ENCODE data around the gene UIMC1.
"Not testable (repeated sequence)": the region's sequence is repeated elsewhere in the genome, so short reads cannot be mapped to it uniquely, and the experiment has no call there.

The UIMC1 gene

GRCh38 chr5:176987583-176987982 lies 19.0 kb downstream of the UIMC1 start:
- DNase-seq (ENCODE audit: low read depth), result no peak
- Histone ChIP-seq H3K36me3 (ENCODE audit: control insufficient read depth, insufficient read depth, low read length, severe bottlenecking) (no peaks in the 10 kb centered on the region), H3K9me3 (ENCODE audit: control insufficient read depth, low read length) (no peaks in the 10 kb centered on the region), H3K9ac (ENCODE audit: low read length) (no peak overlapping the region), H3K4me3 (ENCODE audit: low read length) (no peak overlapping the region), H3K27me3 (replicated peaks; ENCODE audit: control insufficient read depth, insufficient read depth, low read length) (no peaks in the 10 kb centered on the region), H3K4me1 (ENCODE audit: control insufficient read depth, insufficient read depth, low read length) (no peaks in the 10 kb centered on the region)

GRCh38 chr5:176986280-176986679 lies 20.3 kb downstream of the UIMC1 start:
- DNase-seq (ENCODE audit: low read depth), result no peak
- Histone ChIP-seq H3K4me1 (ENCODE audit: control insufficient read depth, insufficient read depth, low read length) (no peaks in the 10 kb centered on the region), H3K9me3 (ENCODE audit: control insufficient read depth, low read length) (no peaks in the 10 kb centered on the region), H3K9ac (ENCODE audit: low read length) (no peak overlapping the region), H3K36me3 (ENCODE audit: control insufficient read depth, insufficient read depth, low read length, severe bottlenecking) (peaks cover 12% of the 10 kb centered on the region), H3K27me3 (replicated peaks; ENCODE audit: control insufficient read depth, insufficient read depth, low read length) (no peaks in the 10 kb centered on the region), H3K4me3 (ENCODE audit: low read length) (no peak overlapping the region)

GRCh38 chr5:176985516-176985915 lies 21.1 kb downstream of the UIMC1 start:
- Histone ChIP-seq H3K36me3 (ENCODE audit: control insufficient read depth, insufficient read depth, low read length, severe bottlenecking) (peaks cover 19% of the 10 kb centered on the region), H3K9me3 (ENCODE audit: control insufficient read depth, low read length) (no peaks in the 10 kb centered on the region), H3K27me3 (replicated peaks; ENCODE audit: control insufficient read depth, insufficient read depth, low read length) (no peaks in the 10 kb centered on the region), H3K4me1 (ENCODE audit: control insufficient read depth, insufficient read depth, low read length) (no peaks in the 10 kb centered on the region), H3K9ac (ENCODE audit: low read length) (no peak overlapping the region), H3K4me3 (ENCODE audit: low read length) (no peak overlapping the region)
- DNase-seq (ENCODE audit: low read depth), result no peak

- H3K9me3 ChIP-seq (ENCODE audit: control insufficient read depth, low read length); H3K9ac ChIP-seq (ENCODE audit: low read length); H3K4me3 ChIP-seq (ENCODE audit: low read length); H3K27me3 ChIP-seq (replicated peaks; ENCODE audit: control insufficient read depth, insufficient read depth, low read length); DNase-seq (ENCODE audit: low read depth); H3K4me1 ChIP-seq (ENCODE audit: control insufficient read depth, insufficient read depth, low read length): not testable (repeated sequence)
- H3K36me3 ChIP-seq (ENCODE audit: control insufficient read depth, insufficient read depth, low read length, severe bottlenecking), result peaks cover 33% of the 10 kb centered on the region
Observed at GRCh38 chr5:176984176-176984575, 22.4 kb downstream of the UIMC1 start.

- not testable (repeated sequence) for H3K4me1 ChIP-seq (ENCODE audit: control insufficient read depth, insufficient read depth, low read length); H3K4me3 ChIP-seq (ENCODE audit: low read length); DNase-seq (ENCODE audit: low read depth); H3K9me3 ChIP-seq (ENCODE audit: control insufficient read depth, low read length); H3K9ac ChIP-seq (ENCODE audit: low read length); H3K27me3 ChIP-seq (replicated peaks; ENCODE audit: control insufficient read depth, insufficient read depth, low read length)
- H3K36me3 ChIP-seq (ENCODE audit: control insufficient read depth, insufficient read depth, low read length, severe bottlenecking), result peaks cover 38% of the 10 kb centered on the region
Observed at GRCh38 chr5:176983593-176983992, 23.0 kb downstream of the UIMC1 start.

GRCh38 chr5:176983112-176983511 lies 23.5 kb downstream of the UIMC1 start:
- not testable (repeated sequence) for H3K9me3 ChIP-seq (ENCODE audit: control insufficient read depth, low read length); H3K27me3 ChIP-seq (replicated peaks; ENCODE audit: control insufficient read depth, insufficient read depth, low read length); H3K9ac ChIP-seq (ENCODE audit: low read length); H3K4me3 ChIP-seq (ENCODE audit: low read length); H3K4me1 ChIP-seq (ENCODE audit: control insufficient read depth, insufficient read depth, low read length); DNase-seq (ENCODE audit: low read depth)
- H3K36me3 ChIP-seq (ENCODE audit: control insufficient read depth, insufficient read depth, low read length, severe bottlenecking), result peaks cover 41% of the 10 kb centered on the region

- no peaks in the 10 kb centered on the region for H3K27me3 ChIP-seq (replicated peaks; ENCODE audit: control insufficient read depth, insufficient read depth, low read length)
- H3K4me1 ChIP-seq (ENCODE audit: control insufficient read depth, insufficient read depth, low read length), result no peaks in the 10 kb centered on the region
- DNase-seq (ENCODE audit: low read depth), result no peak
- peaks cover 41% of the 10 kb centered on the region for H3K36me3 ChIP-seq (ENCODE audit: control insufficient read depth, insufficient read depth, low read length, severe bottlenecking)
- no peak overlapping the region for H3K4me3 ChIP-seq (ENCODE audit: low read length)
- H3K9ac ChIP-seq (ENCODE audit: low read length), result no peak overlapping the region
- no peaks in the 10 kb centered on the region for H3K9me3 ChIP-seq (ENCODE audit: control insufficient read depth, low read length)
Observed at GRCh38 chr5:176980818-176981217, 25.8 kb downstream of the UIMC1 start.

GRCh38 chr5:176979669-176980068 lies 26.9 kb downstream of the UIMC1 start:
- Histone ChIP-seq H3K9me3 (ENCODE audit: control insufficient read depth, low read length) (no peaks in the 10 kb centered on the region), H3K36me3 (ENCODE audit: control insufficient read depth, insufficient read depth, low read length, severe bottlenecking) (peaks cover 42% of the 10 kb centered on the region), H3K27me3 (replicated peaks; ENCODE audit: control insufficient read depth, insufficient read depth, low read length) (no peaks in the 10 kb centered on the region), H3K4me1 (ENCODE audit: control insufficient read depth, insufficient read depth, low read length) (no peaks in the 10 kb centered on the region), H3K4me3 (ENCODE audit: low read length) (no peak overlapping the region), H3K9ac (ENCODE audit: low read length) (no peak overlapping the region)
- DNase-seq (ENCODE audit: low read depth), result no peak

- H3K36me3 ChIP-seq (ENCODE audit: control insufficient read depth, insufficient read depth, low read length, severe bottlenecking), result peaks cover 38% of the 10 kb centered on the region
- no peaks in the 10 kb centered on the region for H3K4me1 ChIP-seq (ENCODE audit: control insufficient read depth, insufficient read depth, low read length)
- H3K9ac ChIP-seq (ENCODE audit: low read length), result no peak overlapping the region
- H3K9me3 ChIP-seq (ENCODE audit: control insufficient read depth, low read length), result no peaks in the 10 kb centered on the region
- H3K4me3 ChIP-seq (ENCODE audit: low read length), result no peak overlapping the region
- no peak for DNase-seq (ENCODE audit: low read depth)
- no peaks in the 10 kb centered on the region for H3K27me3 ChIP-seq (replicated peaks; ENCODE audit: control insufficient read depth, insufficient read depth, low read length)
Observed at GRCh38 chr5:176965633-176966032, 40.9 kb downstream of the UIMC1 start.

GRCh38 chr5:176959051-176959450 lies 47.5 kb downstream of the UIMC1 start:
- Histone ChIP-seq H3K27me3 (replicated peaks; ENCODE audit: control insufficient read depth, insufficient read depth, low read length) (no peaks in the 10 kb centered on the region), H3K4me3 (ENCODE audit: low read length) (no peak overlapping the region), H3K4me1 (ENCODE audit: control insufficient read depth, insufficient read depth, low read length) (peaks cover 6% of the 10 kb centered on the region), H3K36me3 (ENCODE audit: control insufficient read depth, insufficient read depth, low read length, severe bottlenecking) (peaks cover 39% of the 10 kb centered on the region), H3K9ac (ENCODE audit: low read length) (no peak overlapping the region), H3K9me3 (ENCODE audit: control insufficient read depth, low read length) (no peaks in the 10 kb centered on the region)
- DNase-seq (ENCODE audit: low read depth), result peak; percentile 53

- H3K27me3 ChIP-seq (replicated peaks; ENCODE audit: control insufficient read depth, insufficient read depth, low read length), result no peaks in the 10 kb centered on the region
- peaks cover 45% of the 10 kb centered on the region for H3K36me3 ChIP-seq (ENCODE audit: control insufficient read depth, insufficient read depth, low read length, severe bottlenecking)
- no peak for DNase-seq (ENCODE audit: low read depth)
- H3K4me1 ChIP-seq (ENCODE audit: control insufficient read depth, insufficient read depth, low read length), result peaks cover 6% of the 10 kb centered on the region
- H3K9me3 ChIP-seq (ENCODE audit: control insufficient read depth, low read length), result no peaks in the 10 kb centered on the region
- H3K4me3 ChIP-seq (ENCODE audit: low read length), result no peak overlapping the region
- H3K9ac ChIP-seq (ENCODE audit: low read length), result no peak overlapping the region
Observed at GRCh38 chr5:176956756-176957155, 49.8 kb downstream of the UIMC1 start.

GRCh38 chr5:176955895-176956294 lies 50.7 kb downstream of the UIMC1 start:
- Histone ChIP-seq H3K36me3 (ENCODE audit: control insufficient read depth, insufficient read depth, low read length, severe bottlenecking) (peaks cover 54% of the 10 kb centered on the region), H3K9ac (ENCODE audit: low read length) (no peak overlapping the region), H3K4me1 (ENCODE audit: control insufficient read depth, insufficient read depth, low read length) (peaks cover 6% of the 10 kb centered on the region), H3K4me3 (ENCODE audit: low read length) (no peak overlapping the region), H3K9me3 (ENCODE audit: control insufficient read depth, low read length) (no peaks in the 10 kb centered on the region), H3K27me3 (replicated peaks; ENCODE audit: control insufficient read depth, insufficient read depth, low read length) (no peaks in the 10 kb centered on the region)
- no peak for DNase-seq (ENCODE audit: low read depth)

Measured in adipocyte (in vitro differentiated cells).